HG03575 (cell line): Measurements from ENCODE around the gene CLIP2.

Experiments
- ATAC-seq: cut with Tn5 transposase; IDR thresholded peaks from one replicate; pipeline ENCODE4 v1.9.1; 2021; ENCODE audit not compliant: unreplicated experiment, insufficient number of reproducible peaks, low FRiP score; ENCODE audit errors: extremely low read depth

CLIP2 gene

DNA sequence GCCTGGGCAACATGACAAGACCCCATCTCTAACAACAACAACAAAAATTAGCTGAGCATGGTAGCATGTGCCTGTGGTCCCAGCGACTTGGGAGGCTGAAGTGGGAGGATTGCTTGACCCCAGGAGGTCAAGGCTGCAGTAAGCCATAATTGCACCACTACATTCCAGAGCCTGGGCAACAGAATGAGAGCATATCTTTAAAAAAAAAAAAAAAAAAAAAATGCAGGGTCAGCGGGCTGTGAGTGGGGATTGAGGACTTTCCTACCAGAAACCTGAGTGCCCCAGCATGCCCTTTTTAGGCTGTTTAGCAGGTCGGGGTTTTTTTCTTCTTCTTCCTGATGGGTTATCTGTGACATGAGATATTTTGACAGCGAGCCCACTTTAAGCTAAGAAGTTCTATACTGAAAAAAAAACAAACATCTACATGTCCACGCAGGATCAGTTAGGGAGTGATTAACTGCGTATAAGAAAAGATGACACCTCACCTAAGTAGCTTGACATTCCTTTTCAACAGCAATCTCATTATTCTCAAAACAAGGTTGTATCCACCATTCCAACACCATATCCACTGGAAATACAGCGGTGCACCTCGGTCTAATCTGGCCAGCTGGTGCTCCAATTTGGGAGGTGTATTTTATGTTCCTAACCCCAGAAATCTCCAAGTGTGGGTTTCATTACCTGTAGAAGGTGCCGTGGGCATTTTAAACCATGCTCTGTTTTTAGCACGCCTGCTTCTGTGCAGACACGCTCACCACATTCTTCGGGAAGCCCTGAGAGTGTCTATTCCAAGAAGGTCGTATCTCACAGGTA is 21.2 kb upstream of the CLIP2 start:
- no peak for ATAC-seq

DNA sequence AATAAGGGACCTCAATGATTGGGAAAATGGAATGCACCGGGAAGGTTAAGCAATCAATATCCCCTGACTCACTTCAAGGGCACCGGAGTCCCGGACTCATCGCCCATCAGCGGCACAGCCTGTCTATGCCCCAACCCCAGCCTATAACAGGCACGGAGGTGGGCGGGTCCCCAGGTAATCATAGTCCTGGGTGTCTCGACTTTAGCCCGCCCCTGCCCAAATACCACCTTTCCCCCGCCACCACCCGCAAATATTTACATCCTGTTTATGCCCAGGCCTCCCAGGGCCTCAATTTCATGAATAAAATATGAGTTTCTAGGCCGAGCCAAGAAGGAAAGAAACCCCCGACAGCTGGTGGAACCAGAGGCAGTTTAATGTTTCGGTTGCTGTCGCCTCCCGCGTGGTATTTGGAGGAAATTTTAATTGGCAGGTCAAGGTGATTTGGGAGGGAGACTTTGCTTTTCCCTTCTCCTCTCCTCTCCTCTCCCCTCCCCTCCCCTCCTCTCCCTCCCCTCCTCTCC is 19.4 kb upstream of the CLIP2 start:
- ATAC-seq: no peak

DNA sequence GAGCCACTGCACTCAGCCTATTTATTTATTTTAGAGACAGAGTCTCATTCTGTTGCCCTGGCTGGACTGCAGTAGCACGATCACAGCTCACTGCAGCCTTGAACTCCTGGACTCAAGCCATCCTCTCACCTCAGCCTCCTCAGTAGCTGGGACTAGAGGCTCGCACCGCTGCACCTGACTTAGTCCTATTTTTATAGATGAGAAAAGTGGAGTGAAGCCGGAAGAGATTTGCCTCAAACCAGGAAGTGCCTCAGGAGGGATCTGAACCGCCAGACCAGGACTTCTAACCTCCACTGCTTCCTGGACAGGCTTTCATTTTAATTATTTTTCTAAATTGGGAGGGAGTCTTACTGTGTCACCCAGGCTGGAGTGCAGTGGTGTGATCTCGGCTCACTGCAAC is 17.5 kb upstream of the CLIP2 start:
- no peak for ATAC-seq

GRCh38 chr7:74272305-74273038 is 16.7 kb upstream of the CLIP2 start:
- ATAC-seq: no peak

DNA sequence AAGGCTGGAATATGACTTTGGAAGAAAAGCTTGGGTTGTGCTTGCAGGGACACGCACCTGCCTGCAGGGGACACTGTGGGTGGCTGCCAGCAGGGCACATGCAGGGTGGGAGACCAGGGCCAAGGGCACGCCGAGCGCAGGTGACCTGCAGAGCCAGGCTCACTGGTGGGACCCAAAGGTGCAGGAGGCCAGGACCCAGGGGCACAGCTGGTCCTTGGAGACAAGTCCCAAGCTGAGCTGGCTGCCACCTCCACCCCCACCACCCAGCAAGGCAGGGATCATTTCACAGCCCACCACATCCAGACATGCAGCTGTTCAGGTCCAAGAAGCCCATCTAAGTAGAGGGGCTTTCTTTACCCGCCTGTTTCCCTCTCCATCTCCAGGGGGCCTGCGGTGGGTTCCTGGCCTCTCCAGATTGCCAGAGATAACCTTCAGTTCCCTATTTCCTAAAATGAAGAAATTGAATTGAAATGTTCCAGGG is 13.8 kb upstream of the CLIP2 start:
- no peak for ATAC-seq

DNA sequence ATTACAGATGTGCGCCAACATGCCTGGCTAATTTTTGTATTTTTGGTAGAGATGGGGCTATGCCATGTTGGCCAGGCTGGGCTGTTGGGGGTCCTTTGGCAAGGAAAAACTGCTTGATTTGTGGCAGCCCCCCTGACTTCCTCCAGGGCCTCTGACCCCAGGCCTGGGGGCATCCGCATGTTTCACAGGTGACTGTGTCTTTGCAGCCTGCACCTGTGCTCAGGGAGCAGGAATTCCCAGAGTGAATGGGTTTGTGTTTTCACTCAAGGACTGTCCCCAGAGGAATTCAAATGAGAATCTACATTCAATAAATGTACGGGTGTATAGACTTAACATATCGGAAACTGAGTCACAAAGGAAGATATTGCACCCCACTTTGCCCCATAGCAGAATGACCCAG is 11.6 kb upstream of the CLIP2 start:
- no peak for ATAC-seq

- ATAC-seq: no peak
Measured at GRCh38 chr7:74280985-74281384, 8.2 kb upstream of the CLIP2 start.

GRCh38 chr7:74282748-74283459 is 6.3 kb upstream of the CLIP2 start:
- no peak for ATAC-seq

DNA sequence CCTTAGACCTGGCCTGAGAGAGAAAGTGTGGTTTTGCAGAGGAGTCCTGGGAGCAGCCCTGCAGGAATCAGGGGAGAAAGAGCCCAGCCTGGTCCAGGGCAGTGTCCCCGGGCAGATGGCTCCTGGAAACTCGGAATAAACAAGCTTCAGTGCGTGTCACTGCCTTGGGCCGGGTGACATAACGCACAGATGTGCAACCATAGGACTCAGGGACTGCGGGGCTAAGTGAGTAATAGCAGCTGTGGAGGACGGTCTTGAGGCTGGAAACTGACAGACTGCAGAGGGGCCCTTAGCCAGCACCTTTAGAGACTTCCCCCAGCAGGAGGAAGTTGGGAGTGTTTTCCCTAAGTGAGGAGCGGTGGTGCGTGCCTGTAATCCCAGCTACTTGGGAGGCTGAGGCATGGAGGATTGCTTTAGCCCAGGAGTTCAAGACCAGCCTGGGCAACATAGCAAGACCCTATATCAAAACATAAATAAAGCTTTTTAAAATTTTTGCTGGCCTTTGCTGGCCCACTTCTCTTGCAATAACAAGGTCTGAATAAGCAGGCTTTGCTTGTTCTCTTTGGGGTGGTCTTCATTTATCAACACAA is 5.3 kb upstream of the CLIP2 start:
- no peak for ATAC-seq

DNA sequence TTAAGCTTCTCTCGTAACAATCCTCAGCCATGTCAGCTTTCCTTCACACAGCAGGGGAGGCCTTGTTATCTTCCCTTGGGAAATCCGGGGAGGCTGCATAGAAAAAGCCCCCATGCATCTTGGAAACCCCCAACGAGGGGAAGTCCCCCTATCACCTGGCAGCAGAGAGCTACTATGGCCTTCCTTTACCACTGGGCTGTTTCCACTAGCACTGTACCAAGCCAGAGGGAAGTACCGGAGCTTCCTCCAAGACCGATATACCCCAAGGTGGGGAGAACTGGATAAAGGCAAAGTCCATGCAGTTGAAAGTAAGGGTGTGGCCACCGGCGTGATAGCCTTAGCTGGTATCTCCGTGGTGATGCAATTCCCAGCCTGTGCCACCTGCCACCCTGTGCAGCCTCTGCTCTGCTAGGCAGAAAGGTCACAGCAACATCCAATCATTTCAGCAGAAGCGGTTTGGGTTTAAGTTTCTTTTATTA is 4.4 kb upstream of the CLIP2 start:
- ATAC-seq: no peak

DNA sequence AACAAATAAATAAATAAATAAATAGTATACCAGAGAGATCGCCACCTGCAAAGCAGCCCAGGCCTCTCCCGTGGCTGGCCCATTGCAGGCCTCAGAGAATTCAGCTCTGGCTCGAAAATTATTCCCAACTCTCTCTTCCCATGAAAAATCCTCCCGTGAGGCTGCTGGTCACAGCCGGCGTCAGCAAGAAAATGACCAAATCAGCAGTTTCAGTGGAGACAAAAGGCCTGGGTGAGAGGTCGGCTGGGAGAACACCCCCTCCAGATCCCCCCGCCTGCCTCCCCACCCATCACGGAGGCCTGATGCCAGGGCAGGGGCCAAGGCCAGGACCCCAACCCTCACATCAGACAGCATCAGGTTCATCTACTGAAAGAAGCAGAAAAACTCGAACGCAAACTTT is 3.1 kb upstream of the CLIP2 start:
- no peak for ATAC-seq

DNA sequence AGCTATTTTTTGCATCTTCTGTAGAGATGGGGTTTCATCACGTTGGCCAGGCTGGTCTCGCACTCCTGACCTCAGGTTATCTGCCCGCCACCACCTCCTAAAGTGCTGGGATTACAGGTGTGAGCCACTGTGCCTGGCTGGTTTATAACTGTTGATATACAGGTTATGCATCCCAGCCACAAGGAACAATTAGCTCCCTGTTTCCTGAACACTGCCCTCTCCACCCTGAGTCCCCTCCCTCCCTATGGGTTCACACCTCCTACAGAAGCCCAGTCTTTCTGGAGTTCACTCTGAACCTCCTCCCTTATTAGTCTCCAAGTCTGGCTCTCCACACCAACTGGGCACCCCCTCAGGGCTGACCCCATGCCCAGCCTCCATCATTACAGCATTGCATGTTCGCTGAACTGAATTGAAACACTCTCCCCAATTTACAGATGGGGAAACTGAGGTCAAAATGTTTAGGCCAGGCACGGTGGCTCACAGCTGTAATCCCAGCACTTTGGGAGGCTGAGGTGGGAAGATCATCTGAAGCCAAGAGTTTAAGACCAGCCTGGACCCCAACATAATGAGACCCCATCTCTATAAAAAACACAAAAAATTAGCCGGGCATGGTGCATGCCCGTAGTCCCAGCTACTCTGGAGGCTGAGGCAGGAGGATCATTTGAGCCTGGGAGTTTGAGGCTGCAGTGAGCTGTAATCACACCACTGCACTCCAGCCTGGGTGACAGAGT is 1.7 kb upstream of the CLIP2 start:
- ATAC-seq: no peak

DNA sequence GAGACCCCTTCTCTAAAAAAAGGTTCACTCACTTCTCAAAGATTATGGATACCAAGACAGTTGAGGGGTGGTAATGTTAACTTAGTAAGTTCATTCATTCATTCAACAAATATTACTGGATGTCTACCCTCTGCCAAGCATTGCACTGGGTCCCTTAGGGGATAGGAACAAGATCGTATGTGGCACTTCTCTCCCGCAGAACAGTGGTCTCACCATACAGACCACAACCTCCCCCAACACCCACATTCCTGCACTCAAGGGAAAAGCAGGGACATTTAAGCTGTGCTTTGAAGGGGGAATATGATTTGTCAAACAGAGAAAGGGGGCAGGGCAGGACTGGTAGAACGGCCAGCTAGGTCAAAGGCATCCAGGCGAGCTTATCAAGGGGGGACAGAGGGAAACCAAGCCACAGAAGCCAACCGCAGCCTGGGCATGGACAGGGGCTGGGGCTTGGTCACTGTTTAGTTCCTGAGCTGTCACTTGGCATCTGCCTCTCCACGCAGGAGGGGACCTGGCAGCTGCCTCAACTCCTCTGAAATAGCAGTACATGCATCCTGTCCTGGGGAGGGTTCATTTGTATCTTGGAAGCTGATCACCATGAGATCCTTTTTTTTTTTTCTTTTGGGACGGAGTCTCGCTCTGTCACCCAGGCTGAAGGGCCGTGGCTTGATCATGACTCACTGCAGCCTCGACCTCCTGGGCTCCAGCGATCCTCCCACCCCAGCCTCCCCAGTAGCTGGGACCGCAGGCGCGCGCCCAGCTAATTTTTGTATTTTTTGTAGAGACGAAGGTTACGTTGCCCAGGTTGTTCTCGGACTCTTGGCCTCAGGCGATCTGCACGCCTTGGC is 949 bp upstream of the CLIP2 start:
- no peak for ATAC-seq

GRCh38 chr7:74289659-74290552 is 699 bp downstream of the CLIP2 start:
- no peak for ATAC-seq

- no peak for ATAC-seq
Measured at GRCh38 chr7:74290553-74290950, 1.3 kb downstream of the CLIP2 start.

GRCh38 chr7:74290981-74291441 is 1.8 kb downstream of the CLIP2 start:
- no peak for ATAC-seq

DNA sequence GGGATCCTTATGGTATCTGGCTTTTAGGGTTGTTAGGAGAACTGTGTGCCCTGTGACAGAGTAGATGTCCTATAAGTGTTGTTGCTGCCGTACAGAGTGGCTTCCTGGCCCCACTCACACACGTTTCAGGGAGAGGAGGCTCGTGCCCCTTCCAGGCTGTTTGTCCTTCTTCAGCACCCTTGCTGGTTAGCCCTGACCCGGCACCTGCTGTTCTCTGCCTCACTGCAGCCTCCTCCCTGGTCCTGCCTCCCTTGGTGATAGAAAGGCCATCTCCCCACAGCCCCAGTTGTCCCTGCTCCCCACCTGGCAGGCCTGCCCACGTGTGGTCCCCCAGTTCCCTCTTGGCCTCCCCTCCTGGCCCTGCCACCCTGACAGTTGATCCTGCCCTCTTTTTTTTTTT is 2.3 kb downstream of the CLIP2 start:
- no peak for ATAC-seq
